Stimulated activated naive CD8-positive, alpha-beta T cell treated with anti-CD3 and anti-CD28 coated beads, Interleukin-15, Interleukin-2, amounts not matched to agents 100 U/mL and 50 U/mL, for 24 hours (primary cell): ENCODE data around the gene EGFLAM.

ENCODE experiments used
- ATAC-seq: fragments of 150-1000 bp; cut with Tn5 transposase; one replicate; pipeline ENCODE4 v1.10.0; 2021
- DNase-seq: peaks from one replicate; pipeline ENCODE4 v3.0.0; 2021

Gene EGFLAM

DNA sequence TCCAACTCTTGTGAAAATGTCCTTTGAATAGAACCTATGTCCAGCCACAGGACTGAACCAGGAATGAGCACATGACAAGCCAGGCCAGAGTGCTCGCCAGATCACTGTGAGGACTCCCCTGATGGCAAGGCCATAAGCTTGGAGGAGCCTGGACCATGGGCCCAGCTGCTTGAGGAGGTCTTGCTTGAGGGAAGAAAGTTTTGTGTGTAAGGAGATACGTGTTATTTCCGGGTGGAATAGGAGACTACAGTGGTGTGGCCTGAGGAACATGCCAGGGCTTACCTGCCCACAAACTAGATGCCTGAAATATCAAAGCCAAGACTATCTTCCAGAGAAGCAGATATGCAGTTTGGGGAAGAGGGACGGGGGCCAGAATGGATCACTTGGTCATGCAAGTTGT, 213.3 kb downstream of the EGFLAM start:
- ATAC-seq = no peak
- DNase-seq = no peak

DNA sequence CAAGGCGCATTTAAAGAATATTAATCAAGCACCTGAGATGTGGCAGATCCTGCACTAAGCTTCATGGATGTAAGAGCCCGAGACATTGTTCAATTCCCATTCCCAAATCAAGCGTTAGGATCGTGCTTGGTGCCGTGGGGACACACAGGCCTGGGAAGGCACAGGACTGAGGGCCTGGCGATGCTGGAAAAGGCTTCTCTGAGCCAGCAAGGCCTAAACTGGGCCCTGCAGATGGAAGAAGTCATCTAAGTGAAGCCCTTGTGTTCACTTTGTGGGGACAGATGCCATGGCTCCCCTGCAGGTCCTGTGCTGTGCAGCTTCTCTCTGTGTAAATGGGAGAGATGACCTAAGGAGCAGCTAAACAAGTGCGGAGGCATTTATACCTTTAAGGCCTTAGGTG, 214.2 kb downstream of the EGFLAM start:
- no peak for DNase-seq
- no peak for ATAC-seq

GRCh38 chr5:38473008-38473407, 214.6 kb downstream of the EGFLAM start:
- no peak for DNase-seq
- no peak for ATAC-seq

- DNase-seq (no peak), ATAC-seq (no peak)
These were observed 219.8 kb downstream of the EGFLAM start for GRCh38 chr5:38478166-38478565.

DNA sequence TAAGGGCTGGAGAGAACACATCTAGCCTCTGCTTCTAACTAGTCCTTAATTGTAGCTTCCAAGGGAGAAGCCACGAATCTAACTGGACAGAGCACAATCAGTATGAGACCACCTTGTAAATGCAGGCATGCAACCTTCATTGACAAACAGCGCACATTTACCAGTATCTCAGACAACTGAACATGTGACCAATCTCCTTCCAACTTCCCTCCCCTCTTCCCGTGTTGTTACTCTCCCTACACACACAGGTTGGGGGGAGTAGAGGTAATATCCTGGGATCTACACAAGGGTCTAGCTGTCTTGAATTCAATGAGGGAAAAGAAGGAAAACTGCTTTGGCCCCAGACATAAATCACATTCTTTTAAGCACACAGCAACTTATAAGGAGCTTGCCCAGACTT, 220.5 kb downstream of the EGFLAM start:
- ATAC-seq (no peak), DNase-seq (no peak)

- ATAC-seq (no peak), DNase-seq (no peak)
These were observed 221.1 kb downstream of the EGFLAM start for GRCh38 chr5:38479315-38479904.

- DNase-seq (no peak), ATAC-seq (no peak)
These were observed 225.5 kb downstream of the EGFLAM start for GRCh38 chr5:38483805-38484398.

GRCh38 chr5:38494175-38494574, 235.8 kb downstream of the EGFLAM start:
- ATAC-seq = no peak
- no peak for DNase-seq

- ATAC-seq (no peak), DNase-seq (no peak)
These were observed 236.4 kb downstream of the EGFLAM start for GRCh38 chr5:38494763-38495162.

DNA sequence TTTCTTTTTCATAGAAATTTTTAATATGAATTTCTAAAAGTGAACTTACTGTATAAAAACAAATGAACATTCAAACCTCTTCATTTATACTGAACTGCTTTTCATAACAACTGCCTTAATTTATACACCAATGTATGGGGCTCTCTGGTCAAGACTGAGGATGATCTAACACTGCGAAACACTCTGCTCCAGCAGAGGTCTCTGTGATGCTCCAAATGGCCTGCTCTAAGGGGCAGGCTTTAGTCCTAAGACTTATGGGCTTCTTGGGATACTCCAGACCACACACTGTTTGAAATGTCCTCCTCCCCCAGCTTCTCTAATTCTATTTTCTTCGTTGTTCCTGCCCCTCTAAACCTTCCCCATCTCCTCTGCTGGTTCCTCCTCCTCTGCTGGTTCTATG, 239.6 kb downstream of the EGFLAM start:
- no peak for ATAC-seq
- DNase-seq = no peak

- DNase-seq (no peak), ATAC-seq (no peak)
These were observed 242.4 kb downstream of the EGFLAM start for GRCh38 chr5:38500573-38501260.

GRCh38 chr5:38506302-38506701, 247.9 kb downstream of the EGFLAM start:
- DNase-seq (no peak), ATAC-seq (no peak)

DNA sequence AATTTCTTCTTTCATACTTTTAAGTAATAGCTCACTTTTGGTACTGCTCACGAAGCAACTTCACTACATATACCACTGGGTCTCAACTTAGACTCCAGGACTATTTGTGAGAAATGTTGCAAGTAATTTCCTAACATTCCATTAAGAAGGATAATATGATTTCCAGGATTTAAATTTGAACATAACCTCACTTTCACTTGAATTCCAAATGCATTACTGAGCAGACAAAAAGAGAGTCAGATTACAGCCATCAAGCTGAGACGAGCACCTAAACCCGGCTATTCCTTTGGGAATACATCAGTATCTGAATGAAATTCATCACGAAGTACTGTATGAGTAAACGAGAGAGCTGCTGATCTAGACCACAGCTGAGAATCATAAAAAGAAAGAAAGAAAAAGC, 250.8 kb downstream of the EGFLAM start:
- ATAC-seq = no peak
- no peak for DNase-seq
